DND-41 (cell line): Measurements from ENCODE around the gene TMEM109.

Experiments used
- EZH2 ChIP-seq: IDR thresholded peaks from 3 replicates; pipeline ENCODE4 v1.6.1; 2012; ENCODE audit warnings: borderline replicate concordance, low read depth, mild to moderate bottlenecking, moderate library complexity, low read length, inconsistent platforms; ENCODE audit not compliant: severe bottlenecking
- TF ChIP-seq, protein P1 (sequence below): IDR thresholded peaks from 2 replicates; pipeline ENCODE4 v1.5.1; 2012; ENCODE audit warnings: borderline replicate concordance, low read length, moderate library complexity, mild to moderate bottlenecking; ENCODE audit not compliant: poor library complexity, severe bottlenecking; ENCODE audit errors: extremely low read depth

DNA sequence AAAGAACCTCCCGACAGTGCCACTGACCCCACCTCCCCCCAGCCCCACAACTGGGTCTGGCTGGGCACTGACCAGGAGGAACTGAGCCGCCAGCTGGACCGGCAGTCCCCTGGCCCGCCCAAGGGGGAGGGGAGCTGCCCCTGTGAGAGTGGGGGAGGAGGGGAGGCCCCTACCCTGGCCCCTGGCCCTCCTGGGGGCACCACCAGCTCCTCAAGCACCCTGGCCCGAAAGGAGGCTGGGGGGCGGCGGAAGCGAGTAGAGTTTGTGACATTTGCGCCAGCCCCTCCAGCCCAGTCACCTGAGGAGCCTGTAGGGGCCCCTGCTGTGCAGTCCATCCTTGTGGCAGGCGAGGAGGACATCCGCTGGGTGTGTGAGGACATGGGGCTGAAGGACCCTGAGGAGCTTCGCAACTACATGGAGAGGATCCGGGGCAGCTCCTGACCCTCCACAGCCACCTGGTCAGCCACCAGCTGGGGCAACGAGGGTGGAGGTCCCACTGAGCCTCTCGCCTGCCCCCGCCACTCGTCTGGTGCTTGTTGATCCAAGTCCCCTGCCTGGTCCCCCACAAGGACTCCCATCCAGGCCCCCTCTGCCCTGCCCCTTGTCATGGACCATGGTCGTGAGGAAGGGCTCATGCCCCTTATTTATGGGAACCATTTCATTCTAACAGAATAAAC is 22.6 kb downstream of the TMEM109 start:
- TF ChIP-seq, protein P1, sequence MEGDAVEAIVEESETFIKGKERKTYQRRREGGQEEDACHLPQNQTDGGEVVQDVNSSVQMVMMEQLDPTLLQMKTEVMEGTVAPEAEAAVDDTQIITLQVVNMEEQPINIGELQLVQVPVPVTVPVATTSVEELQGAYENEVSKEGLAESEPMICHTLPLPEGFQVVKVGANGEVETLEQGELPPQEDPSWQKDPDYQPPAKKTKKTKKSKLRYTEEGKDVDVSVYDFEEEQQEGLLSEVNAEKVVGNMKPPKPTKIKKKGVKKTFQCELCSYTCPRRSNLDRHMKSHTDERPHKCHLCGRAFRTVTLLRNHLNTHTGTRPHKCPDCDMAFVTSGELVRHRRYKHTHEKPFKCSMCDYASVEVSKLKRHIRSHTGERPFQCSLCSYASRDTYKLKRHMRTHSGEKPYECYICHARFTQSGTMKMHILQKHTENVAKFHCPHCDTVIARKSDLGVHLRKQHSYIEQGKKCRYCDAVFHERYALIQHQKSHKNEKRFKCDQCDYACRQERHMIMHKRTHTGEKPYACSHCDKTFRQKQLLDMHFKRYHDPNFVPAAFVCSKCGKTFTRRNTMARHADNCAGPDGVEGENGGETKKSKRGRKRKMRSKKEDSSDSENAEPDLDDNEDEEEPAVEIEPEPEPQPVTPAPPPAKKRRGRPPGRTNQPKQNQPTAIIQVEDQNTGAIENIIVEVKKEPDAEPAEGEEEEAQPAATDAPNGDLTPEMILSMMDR, result no peak
- TF ChIP-seq EZH2, result no peak
